ENCODE data around the gene TMIGD1.
"Not testable (repeated sequence)": the region's sequence is repeated elsewhere in the genome, so short reads cannot be mapped to it uniquely, and the experiment has no call there.

TMIGD1 gene

DNA sequence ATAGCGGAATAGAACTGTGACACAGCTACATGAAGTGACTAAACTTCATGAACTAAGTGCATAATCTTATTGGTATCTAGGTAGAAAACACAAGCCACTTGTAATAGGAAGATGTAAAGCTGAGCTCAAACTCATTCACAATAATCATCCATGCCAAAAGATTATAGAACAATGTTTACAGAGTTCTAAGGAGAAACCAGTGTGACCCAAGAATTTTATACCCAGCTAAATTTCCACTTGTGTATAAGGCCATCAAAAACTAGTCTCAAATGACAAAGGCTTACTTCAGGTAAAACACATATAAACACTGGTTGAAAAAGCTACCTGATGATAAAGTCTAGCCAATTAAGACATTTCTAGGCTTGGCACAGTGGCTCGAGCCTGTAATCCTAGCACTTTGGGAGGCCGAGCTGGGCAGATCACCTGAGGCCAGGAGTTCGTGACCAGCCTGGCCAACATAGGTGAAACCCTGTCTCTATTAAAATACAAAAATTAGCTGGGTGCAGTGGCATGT, 28.0 kb upstream of the TMIGD1 start:
- no peak for DNase-seq (ENCODE audit: insufficient read length, low spot score)
- no peak for FAIRE-seq
- TF ChIP-seq SPI1 (IDR thresholded peaks at IDR 0.05; ENCODE audit: low read depth, low read length) (no peak), POLR2AphosphoS5 (IDR thresholded peaks at IDR 0.05; ENCODE audit: low read depth, low read length) (no peak), TAF1 (IDR thresholded peaks at IDR 0.05; ENCODE audit: low read depth, low read length) (no peak), PAX5 (IDR thresholded peaks at IDR 0.05; ENCODE audit: insufficient read depth, low read length, severe bottlenecking) (no peak), POU2F2 (IDR thresholded peaks at IDR 0.05; ENCODE audit: low read depth, low read length) (no peak), POLR2A (IDR thresholded peaks at IDR 0.05; ENCODE audit: low read depth, low read length) (no peak)

DNA sequence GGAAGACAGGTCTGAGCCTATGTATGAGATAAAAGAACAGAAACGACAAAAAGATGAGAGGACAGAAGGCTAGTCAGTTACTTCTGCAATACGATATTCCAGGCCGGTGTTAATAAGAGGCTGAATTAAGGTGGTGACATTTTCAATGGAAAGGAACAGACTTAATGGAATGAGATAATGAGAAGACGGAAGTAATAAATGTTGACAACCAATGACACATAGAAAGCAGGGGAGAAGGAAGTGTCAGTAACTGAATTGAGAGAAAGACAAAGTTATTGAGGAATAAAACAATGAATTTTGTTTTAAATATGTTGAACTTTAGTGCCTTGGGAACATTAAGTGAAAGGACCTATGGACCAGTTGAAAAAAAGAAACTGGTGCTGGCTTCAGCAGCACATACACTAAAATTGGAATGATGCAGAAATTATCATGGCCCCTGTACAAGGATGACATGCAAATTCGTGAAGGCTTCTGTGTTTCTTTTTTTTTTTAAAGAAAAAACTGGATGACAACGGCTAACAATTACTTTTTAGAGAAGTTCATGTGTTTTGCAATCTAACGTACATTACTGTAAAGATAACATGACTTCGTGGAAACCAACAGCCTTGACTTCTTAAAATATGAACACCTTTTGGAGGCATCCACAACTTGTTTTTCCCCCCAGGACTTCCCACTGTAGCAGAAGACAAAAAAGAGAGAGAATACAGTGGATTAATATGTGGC, 26.4 kb upstream of the TMIGD1 start:
- FAIRE-seq (no peak), DNase-seq (ENCODE audit: insufficient read length, low spot score) (no peak)
- TF ChIP-seq TAF1 (IDR thresholded peaks at IDR 0.05; ENCODE audit: low read depth, low read length), result no peak
- TF ChIP-seq POLR2AphosphoS5 (IDR thresholded peaks at IDR 0.05; ENCODE audit: low read depth, low read length), result no peak
- TF ChIP-seq POU2F2 (IDR thresholded peaks at IDR 0.05; ENCODE audit: low read depth, low read length), result no peak
- no peak for TF ChIP-seq SPI1 (IDR thresholded peaks at IDR 0.05; ENCODE audit: low read depth, low read length)
- TF ChIP-seq PAX5 (IDR thresholded peaks at IDR 0.05; ENCODE audit: insufficient read depth, low read length, severe bottlenecking), result no peak
- TF ChIP-seq POLR2A (IDR thresholded peaks at IDR 0.05; ENCODE audit: low read depth, low read length), result no peak

DNA sequence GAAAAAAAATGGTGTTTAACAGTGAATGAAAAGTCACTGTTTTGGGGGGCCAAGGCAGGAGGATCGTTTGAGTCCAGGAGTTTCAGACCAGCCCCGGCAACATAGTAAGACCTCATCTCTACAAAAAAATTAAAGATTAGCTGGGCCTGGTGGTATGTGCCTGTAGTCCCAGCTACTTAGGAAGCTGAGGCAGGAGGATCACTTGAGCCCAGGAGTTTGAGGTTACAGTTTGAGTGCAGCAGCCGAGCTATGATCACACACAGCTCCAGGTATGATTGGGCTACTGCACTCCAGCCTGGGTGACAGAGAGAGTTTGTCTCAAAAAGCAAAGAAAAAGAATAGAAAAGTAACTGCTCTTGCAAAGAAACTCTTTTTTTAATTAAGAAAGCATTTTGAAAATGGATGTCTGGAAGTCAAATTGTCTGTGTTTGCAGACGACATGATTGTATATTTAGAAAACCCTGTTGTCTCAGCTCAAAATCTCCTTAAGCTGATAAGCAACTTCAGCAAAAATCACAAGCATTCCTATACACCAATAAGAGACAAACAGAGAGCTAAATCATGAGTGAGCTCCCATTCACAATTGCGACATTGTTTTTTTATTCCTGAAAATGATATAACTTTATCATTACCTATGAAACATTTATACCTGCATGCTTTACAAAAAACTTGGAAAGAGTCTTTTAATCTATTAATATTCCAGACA, 24.4 kb upstream of the TMIGD1 start:
- FAIRE-seq (no peak), DNase-seq (ENCODE audit: insufficient read length, low spot score) (no peak)
- TF ChIP-seq POLR2AphosphoS5 (IDR thresholded peaks at IDR 0.05; ENCODE audit: low read depth, low read length) (no peak), POLR2A (IDR thresholded peaks at IDR 0.05; ENCODE audit: low read depth, low read length) (no peak), PAX5 (IDR thresholded peaks at IDR 0.05; ENCODE audit: insufficient read depth, low read length, severe bottlenecking) (no peak), TAF1 (IDR thresholded peaks at IDR 0.05; ENCODE audit: low read depth, low read length) (no peak), SPI1 (IDR thresholded peaks at IDR 0.05; ENCODE audit: low read depth, low read length) (no peak), POU2F2 (IDR thresholded peaks at IDR 0.05; ENCODE audit: low read depth, low read length) (no peak)

DNA sequence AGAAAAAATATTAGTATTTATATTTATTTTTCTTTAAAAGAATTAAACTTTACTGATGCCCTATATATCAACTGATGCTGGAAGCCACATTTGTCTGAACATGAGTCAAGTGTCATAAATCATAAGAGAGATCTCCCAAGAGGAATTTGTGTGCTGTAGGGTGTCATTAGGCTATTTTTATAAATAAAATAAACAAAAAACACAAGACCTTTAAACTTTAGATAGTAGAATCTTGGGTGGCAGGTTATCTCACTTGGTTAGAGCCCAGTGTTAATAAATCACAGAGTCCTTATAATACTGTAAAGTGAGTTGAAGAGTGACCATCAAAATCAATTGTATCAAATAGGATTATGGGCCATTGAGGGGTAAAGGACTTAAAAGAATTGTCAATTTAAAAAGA, 23.6 kb upstream of the TMIGD1 start:
- DNase-seq (ENCODE audit: insufficient read length, low spot score), result no peak
- no peak for TF ChIP-seq POU2F2 (IDR thresholded peaks at IDR 0.05; ENCODE audit: low read depth, low read length)
- TF ChIP-seq PAX5 (IDR thresholded peaks at IDR 0.05; ENCODE audit: insufficient read depth, low read length, severe bottlenecking), result no peak
- TF ChIP-seq POLR2A (IDR thresholded peaks at IDR 0.05; ENCODE audit: low read depth, low read length), result no peak
- no peak for TF ChIP-seq TAF1 (IDR thresholded peaks at IDR 0.05; ENCODE audit: low read depth, low read length)
- no peak for TF ChIP-seq POLR2AphosphoS5 (IDR thresholded peaks at IDR 0.05; ENCODE audit: low read depth, low read length)
- no peak for TF ChIP-seq SPI1 (IDR thresholded peaks at IDR 0.05; ENCODE audit: low read depth, low read length)
- FAIRE-seq, result no peak

DNA sequence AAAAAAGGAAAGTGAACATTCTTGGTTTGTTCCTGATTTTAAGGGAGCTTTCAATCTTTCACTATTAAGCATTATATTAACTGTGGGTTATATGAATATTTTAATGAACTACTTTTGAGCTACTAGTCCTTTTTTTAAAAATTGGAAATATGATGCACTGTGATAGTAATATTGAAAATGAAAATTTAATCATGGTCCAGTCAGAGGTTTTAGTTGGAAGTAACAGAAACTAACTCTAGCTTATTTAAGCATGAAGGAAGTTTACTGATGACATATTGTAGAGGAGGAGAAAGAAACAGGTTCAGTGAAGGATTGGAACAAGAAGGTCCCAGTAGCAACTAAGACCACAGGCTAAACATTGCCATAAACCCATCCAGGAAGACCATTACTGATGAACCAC, 20.8 kb upstream of the TMIGD1 start:
- TF ChIP-seq POLR2AphosphoS5 (IDR thresholded peaks at IDR 0.05; ENCODE audit: low read depth, low read length) (no peak), POLR2A (IDR thresholded peaks at IDR 0.05; ENCODE audit: low read depth, low read length) (no peak), POU2F2 (IDR thresholded peaks at IDR 0.05; ENCODE audit: low read depth, low read length) (no peak), SPI1 (IDR thresholded peaks at IDR 0.05; ENCODE audit: low read depth, low read length) (no peak), TAF1 (IDR thresholded peaks at IDR 0.05; ENCODE audit: low read depth, low read length) (no peak), PAX5 (IDR thresholded peaks at IDR 0.05; ENCODE audit: insufficient read depth, low read length, severe bottlenecking) (no peak)
- DNase-seq (ENCODE audit: insufficient read length, low spot score), result no peak
- no peak for FAIRE-seq

DNA sequence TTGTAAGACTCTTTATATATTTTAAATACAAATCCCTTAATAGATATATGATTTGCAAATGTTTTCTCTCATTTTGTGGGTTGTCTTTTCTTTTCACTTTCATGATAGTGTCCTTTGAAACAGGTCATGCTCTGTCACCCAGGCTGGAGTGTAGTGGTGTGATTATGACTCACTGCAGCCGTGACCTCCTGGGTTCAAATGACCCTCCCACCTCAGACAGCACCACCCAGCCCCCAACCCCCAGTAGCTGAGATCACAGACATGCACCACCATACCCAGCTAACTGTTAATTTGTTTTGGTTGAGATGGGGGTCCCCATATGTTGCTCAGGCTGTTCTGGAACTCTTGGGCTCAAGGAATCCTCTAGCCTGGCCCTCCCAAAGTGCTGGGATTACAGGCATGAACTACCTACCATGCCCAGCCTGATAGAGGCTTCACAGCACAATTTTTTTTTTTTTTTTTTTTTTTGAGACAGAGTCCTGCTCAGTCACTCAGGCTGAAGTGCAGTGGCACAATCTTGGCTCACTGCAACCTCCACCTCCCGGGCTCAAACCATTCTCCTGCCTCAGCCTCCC, 18.5 kb upstream of the TMIGD1 start:
- FAIRE-seq (peak; percentile 84), DNase-seq (ENCODE audit: insufficient read length, low spot score) (no peak)

DNA sequence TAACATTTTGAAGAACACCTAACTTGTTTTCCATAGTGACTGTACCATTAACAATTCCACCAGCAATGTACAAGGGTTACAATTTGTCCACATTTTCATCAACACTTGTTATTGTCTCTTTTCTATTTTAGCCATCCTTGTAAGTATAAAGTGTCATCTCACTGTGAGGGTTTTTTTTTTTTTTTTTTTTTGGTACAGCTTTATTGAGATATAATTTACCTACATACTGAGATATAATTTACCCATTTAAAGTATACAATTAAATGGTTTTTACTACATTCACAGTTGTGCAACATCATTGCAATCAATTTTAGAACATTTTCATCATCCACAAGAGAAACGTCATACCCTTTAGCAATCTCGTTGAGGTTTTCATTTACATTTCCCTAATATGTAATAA, 17.9 kb upstream of the TMIGD1 start:
- FAIRE-seq (no peak), DNase-seq (ENCODE audit: insufficient read length, low spot score) (no peak)
- TF ChIP-seq POLR2A (IDR thresholded peaks at IDR 0.05; ENCODE audit: low read depth, low read length) (no peak), PAX5 (IDR thresholded peaks at IDR 0.05; ENCODE audit: insufficient read depth, low read length, severe bottlenecking) (no peak), POU2F2 (IDR thresholded peaks at IDR 0.05; ENCODE audit: low read depth, low read length) (no peak), SPI1 (IDR thresholded peaks at IDR 0.05; ENCODE audit: low read depth, low read length) (no peak), TAF1 (IDR thresholded peaks at IDR 0.05; ENCODE audit: low read depth, low read length) (no peak), POLR2AphosphoS5 (IDR thresholded peaks at IDR 0.05; ENCODE audit: low read depth, low read length) (no peak)

More for the DNA sequence above, 18.5 kb upstream of the TMIGD1 start:
- no peak for TF ChIP-seq SPI1 (IDR thresholded peaks at IDR 0.05; ENCODE audit: low read depth, low read length)
- no peak for TF ChIP-seq POLR2A (IDR thresholded peaks at IDR 0.05; ENCODE audit: low read depth, low read length)
- no peak for TF ChIP-seq TAF1 (IDR thresholded peaks at IDR 0.05; ENCODE audit: low read depth, low read length)
- TF ChIP-seq PAX5 (IDR thresholded peaks at IDR 0.05; ENCODE audit: insufficient read depth, low read length, severe bottlenecking), result peak; percentile 93
- no peak for TF ChIP-seq POLR2AphosphoS5 (IDR thresholded peaks at IDR 0.05; ENCODE audit: low read depth, low read length)

DNA sequence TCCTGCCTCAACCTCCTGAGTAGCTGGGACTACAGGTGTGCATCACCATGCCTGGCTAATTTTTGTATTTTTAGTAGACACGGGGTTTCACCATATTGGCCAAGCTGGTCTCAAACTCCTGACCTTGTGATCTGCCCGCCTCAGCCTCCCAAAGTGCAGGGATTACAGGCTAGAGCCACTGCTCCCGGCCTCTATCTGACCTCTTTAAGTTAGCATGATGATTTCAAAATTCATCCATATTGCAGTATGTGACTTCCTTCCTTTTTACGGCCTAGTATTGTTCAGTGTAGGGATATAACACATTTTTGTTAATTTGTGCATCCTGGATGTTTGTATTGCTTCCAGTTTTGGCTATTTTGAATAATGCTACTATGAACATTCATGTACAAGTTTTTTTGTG, 17.4 kb upstream of the TMIGD1 start:
- DNase-seq (ENCODE audit: insufficient read length, low spot score); FAIRE-seq: not testable (repeated sequence)

DNA sequence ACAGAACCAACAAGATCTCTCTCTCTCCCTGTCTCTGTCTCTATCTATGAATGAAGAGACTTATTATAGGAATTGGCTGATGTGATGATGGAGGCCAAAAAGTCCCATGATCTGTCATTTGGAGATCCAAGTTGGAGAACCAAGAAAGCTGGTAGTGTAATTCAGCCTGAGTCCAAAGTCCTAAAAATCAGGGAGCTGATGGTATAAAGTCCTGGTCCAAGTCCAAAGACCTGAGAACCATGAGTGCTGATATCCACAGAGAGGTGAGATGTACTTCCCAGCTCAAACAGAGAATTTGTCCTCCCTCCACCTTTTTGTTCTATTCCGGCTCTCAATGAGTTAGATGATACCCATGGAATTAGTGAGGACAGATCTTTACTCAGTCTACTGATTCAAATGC, 15.4 kb upstream of the TMIGD1 start:
- FAIRE-seq (peak; percentile 52), DNase-seq (ENCODE audit: insufficient read length, low spot score) (no peak)
- TF ChIP-seq TAF1 (IDR thresholded peaks at IDR 0.05; ENCODE audit: low read depth, low read length), result no peak
- TF ChIP-seq SPI1 (IDR thresholded peaks at IDR 0.05; ENCODE audit: low read depth, low read length), result no peak
- no peak for TF ChIP-seq POU2F2 (IDR thresholded peaks at IDR 0.05; ENCODE audit: low read depth, low read length)
- TF ChIP-seq POLR2A (IDR thresholded peaks at IDR 0.05; ENCODE audit: low read depth, low read length), result no peak
- TF ChIP-seq POLR2AphosphoS5 (IDR thresholded peaks at IDR 0.05; ENCODE audit: low read depth, low read length), result no peak
- TF ChIP-seq PAX5 (IDR thresholded peaks at IDR 0.05; ENCODE audit: insufficient read depth, low read length, severe bottlenecking), result no peak
